GM13976 (cell line): ENCODE data around the gene MICAL3.
"Not testable (repeated sequence)": the region's sequence is repeated elsewhere in the genome, so short reads cannot be mapped to it uniquely, and the experiment has no call there.

ENCODE experiments used
- DNase-seq: peaks from one replicate; pipeline ENCODE4 v3.0.0; 2012; ENCODE audit warnings: low spot score
- in situ Hi-C: fragments of 300-500 bp; cut with MboI; formaldehyde crosslinking; loops from one replicate; pipeline ENCODE4 v1.12.0; 2022; ENCODE audit warnings: low sequenced_read_pairs, mixed read lengths, inconsistent platforms; ENCODE audit not compliant: unreplicated experiment
- TF ChIP-seq, protein P1 (sequence below): IDR thresholded peaks from 2 replicates; pipeline ENCODE4 v1.5.1; 2012; ENCODE audit warnings: borderline replicate concordance, mild to moderate bottlenecking; ENCODE audit not compliant: insufficient read depth; ENCODE audit errors: extremely low read depth, missing control alignments, control extremely low read depth

The MICAL3 gene

DNA sequence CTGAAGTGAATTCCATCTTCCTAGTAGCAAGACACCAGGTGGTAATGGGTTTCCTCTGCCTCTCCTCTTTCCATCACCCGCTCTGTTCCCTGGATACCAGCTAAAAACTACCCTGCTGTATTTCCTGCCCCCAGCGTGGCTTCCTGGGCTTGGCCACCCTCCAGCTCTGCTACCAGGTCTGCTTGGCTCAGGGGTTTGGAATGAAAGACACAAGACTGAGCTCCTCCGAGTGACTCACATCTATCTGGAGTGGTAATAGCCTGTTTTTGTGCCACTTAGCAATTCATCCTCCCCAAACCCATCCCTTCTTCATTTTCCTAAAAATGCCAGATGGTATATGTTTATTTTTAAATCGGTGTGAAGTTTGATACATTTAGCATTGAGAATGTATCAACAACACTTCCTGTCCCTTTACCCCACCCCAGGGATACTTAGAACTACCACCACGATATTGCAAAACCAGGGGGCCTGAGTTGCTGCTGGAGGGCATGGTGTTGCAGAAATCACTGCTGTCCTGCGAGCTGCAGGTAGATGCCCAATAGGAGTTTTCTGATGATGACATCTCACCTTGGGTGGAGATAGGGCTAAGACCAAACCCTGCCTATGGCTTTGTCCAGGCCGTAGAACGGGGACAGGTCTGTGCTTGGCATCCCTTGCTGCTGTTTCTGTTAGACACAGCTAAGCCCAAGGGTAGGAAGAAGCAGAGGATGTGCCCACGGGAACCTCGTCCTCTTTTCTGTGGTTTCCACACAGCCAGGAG is 7.5 kb upstream of the MICAL3 start:
- TF ChIP-seq, protein P1, sequence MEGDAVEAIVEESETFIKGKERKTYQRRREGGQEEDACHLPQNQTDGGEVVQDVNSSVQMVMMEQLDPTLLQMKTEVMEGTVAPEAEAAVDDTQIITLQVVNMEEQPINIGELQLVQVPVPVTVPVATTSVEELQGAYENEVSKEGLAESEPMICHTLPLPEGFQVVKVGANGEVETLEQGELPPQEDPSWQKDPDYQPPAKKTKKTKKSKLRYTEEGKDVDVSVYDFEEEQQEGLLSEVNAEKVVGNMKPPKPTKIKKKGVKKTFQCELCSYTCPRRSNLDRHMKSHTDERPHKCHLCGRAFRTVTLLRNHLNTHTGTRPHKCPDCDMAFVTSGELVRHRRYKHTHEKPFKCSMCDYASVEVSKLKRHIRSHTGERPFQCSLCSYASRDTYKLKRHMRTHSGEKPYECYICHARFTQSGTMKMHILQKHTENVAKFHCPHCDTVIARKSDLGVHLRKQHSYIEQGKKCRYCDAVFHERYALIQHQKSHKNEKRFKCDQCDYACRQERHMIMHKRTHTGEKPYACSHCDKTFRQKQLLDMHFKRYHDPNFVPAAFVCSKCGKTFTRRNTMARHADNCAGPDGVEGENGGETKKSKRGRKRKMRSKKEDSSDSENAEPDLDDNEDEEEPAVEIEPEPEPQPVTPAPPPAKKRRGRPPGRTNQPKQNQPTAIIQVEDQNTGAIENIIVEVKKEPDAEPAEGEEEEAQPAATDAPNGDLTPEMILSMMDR: no peak
- in situ Hi-C loops: no loop called here
- no peak for DNase-seq

DNA sequence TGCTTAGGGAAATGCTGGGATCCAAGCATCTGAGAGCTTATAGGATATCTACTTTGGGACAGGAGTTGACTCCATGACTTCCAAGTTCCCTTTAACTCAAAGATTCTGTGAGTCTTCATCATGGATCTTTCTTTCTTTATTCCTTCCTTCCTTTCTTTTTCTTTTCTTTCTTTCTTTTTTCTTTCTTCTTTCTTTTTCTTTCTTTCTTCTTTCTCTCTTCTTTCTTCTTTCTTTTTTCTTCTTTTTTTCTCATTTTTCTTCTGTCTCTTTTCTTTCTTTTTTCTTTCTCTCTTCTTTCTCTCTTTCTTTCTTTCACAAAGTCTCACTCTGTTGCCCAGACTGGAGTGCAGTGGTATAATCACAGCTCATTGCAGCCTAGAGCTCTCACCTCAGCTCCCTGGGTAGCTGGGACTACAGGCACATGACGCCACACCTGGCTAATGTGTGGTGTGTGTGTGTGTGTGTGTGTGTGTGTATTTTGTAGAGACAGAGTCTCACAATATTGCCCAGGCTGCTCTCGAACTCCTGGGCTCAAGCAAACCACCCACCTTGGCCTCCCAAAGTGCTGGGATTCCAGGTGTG is 5.4 kb upstream of the MICAL3 start:
- in situ Hi-C loops: no loop called here
- TF ChIP-seq, protein P1: no peak
- no peak for DNase-seq

DNA sequence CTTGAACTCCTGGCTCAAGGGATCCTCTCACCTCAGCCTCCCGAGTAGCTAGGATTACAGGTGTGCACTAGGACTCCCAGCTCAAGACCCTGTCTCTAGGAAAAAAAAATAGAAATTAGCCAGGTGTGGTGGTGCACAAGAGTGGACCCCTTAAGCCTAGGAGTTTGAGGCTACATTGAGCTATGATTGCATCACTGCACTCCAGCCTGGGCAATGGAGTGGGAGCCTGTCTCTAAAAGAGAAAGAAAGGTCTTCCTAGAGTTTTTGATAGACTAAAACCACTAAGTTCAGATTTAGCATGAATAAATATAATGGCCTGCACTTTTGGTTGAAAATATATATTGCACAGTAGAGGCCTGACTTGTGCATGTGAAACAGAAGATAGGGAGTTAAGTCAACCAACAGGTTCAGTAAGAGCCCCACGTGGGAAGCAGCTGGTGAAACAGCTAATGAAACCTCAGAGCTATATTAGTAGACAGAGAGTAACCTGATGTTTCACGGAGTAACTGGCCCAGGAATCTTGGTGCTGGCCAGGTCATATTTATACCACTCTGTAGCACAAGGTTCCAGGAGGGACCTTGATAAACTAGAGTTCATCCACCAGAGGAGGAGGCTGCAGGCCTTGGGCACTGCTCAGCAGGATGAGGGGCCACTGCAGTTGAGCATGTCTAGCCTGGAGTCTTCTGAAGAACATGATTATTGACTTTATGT is 4.6 kb upstream of the MICAL3 start:
- in situ Hi-C loops: no loop called here

DNA sequence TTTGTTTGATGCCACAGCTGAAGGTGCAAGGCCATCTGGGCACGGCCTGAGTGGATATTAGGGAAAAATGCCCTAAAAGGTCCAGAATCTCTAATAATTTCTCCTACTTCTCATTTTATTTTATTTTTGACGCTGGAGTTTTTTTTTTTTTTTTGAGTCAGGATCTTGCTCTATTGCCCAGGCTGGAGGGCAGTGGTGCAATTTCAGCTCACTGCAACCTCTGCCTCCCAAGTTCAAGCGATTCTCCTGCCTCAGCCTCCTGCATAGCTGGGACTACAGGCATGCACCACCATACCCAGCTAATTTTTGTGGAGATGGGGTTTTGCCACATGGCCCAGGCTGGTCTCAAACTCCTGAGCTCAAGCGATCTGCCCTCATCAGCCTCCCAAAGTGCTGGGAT is 1.5 kb upstream of the MICAL3 start:
- DNase-seq, in situ Hi-C loops: not testable (repeated sequence)

More for the DNA sequence above, 4.6 kb upstream of the MICAL3 start:
- TF ChIP-seq, protein P1: no peak
- no peak for DNase-seq

DNA sequence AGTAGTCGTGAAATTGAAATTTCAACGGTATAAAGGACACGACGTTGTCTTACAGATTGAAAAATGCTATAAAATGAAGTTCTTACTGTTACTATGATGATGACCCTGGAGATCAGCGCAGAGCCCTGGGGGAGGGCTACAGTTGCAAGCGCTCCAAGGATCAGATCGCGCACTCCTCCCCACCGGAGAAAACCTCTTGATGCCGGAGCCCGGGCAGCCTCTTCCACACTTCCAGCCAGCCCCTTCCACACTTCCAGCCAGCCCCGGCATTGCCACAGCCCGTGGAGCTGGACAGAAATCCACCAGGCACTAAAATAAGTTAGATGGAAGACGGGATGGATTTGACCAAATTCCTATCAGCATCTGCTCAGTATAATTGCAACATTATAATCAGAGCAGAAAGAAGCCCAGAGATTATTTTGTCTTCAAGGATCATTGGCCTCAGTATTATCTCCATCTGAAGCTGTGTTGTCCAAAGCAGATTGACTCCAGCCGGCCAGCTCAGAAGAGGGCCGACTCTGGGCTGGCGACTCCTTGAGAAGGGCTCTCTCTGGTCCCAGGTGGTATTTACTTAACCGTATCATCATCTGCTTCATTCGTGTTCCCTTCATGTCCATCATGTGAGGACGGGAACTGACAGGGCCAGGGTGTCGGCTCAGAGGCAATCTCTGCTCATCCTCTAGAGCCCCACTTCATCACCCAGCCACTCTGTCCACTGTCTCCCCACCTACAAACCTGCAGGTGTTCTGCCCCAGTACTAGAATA is 777 bp upstream of the MICAL3 start:
- TF ChIP-seq, protein P1: no peak
- in situ Hi-C loops: no loop called here
- no peak for DNase-seq

DNA sequence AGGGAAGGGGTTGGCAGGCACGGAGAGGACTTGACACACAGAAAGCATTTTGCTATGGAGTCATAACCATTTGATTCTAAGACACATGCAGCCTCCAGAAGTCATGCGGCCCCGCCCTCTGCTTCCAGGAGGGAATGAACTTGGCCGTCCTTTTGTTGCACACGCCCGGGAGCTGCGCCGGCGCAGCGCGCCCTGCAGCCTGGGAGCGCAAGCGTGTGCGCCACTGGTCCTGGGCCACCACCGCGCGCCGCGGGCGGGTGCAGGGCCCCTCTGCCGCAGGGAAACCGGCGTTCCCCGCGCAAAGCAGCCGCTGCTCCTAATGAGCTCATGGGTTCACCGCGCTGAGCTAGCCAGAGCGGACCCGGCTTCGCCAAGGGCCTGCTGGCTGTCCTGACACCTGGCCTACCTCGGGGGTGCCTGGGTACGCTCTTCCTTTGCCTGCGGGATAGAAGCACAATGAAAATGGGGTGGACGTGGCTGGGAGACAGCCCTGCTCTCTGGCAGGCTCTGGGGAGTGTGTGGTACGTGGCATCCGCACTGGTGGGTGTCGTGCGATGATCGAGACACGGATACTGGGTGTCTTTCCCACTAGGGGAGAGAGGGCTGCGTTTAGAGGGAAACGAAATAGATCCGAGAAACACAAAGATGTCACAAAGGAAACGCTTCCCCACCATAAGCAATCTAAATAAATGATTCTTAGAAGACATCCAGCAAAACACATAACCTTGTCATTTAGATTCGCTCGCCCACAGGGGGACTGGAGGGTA is 669 bp downstream of the MICAL3 start:
- in situ Hi-C loops: no loop called here
- DNase-seq: peak; percentile 74
- TF ChIP-seq, protein P1: no peak
